CD4-positive, alpha-beta T cell (primary cell): ENCODE results near the gene APOC3. TPM values are rescaled to one million over a fixed set of nuclear protein-coding genes. Genes with fewer than 3 reads are reported as not detected.
A peak's percentile ranks its signal among the peaks of the same experiment; 100 is the strongest.

Source experiments
- ATAC-seq: fragments of 200-7000 bp; cut with Tn5 transposase; one replicate; pipeline ENCODE4 v1.10.0; 2022; ENCODE audit warnings: mild to moderate bottlenecking; ENCODE audit not compliant: poor library complexity
- CTCF ChIA-PET: fragments of 350-600 bp; sonication (Branson Sonifier 250); formaldehyde crosslinking; loops from one replicate; lab custom pipeline; 2021; ENCODE audit warnings: antibody characterized with exemption, inconsistent platforms; lab: Charles Lee
- POLR2A ChIA-PET: fragments of 350-600 bp; sonication (Branson Sonifier 250); formaldehyde crosslinking; loops from one replicate; lab custom pipeline; 2021; ENCODE audit warnings: antibody characterized with exemption, inconsistent platforms; lab: Charles Lee
- DNase-seq, 14 experiments: peaks; one replicate each; pipeline ENCODE4 v3.0.0-alpha.2; 2013 to 2020; ENCODE audit warnings: mixed read lengths in 2 of 14
- H3K27ac ChIP-seq, 2 donors: one replicate each; pipeline versions ENCODE4 v1.5.1 to v1.7.0; 2013; ENCODE audit warnings: low read length in 2 of 2, low read depth in 1 of 2, mild to moderate bottlenecking in 1 of 2
- H3K27me3 ChIP-seq, 2 experiments: 1 replicate in 1 of 2; 2 replicates in 1 of 2; pipeline versions ENCODE4 v1.6.1 to v1.7.0; 2013; ENCODE audit warnings: low read length in 2 of 2, control low read depth in 1 of 2, mild to moderate bottlenecking in 1 of 2, moderate library complexity in 1 of 2; ENCODE audit not compliant: insufficient read depth in 2 of 2, control insufficient read depth in 1 of 2
- H3K36me3 ChIP-seq: one replicate; pipeline ENCODE4 v1.6.1; 2013; ENCODE audit warnings: low read length, control low read depth; ENCODE audit not compliant: insufficient read depth
- H3K4me1 ChIP-seq: one replicate; pipeline ENCODE4 v1.6.1; 2013; ENCODE audit warnings: low read length, control low read depth; ENCODE audit not compliant: insufficient read depth
- H3K4me3 ChIP-seq: one replicate; pipeline ENCODE4 v1.5.1; 2013; ENCODE audit warnings: mild to moderate bottlenecking, low read length, moderate library complexity
- H3K9me3 ChIP-seq, 2 experiments: 1 replicate in 1 of 2; 2 replicates in 1 of 2; pipeline versions ENCODE4 v1.6.1 to v1.7.0; 2013; ENCODE audit warnings: low read length in 2 of 2, mild to moderate bottlenecking in 2 of 2, control low read depth in 1 of 2, moderate library complexity in 1 of 2; ENCODE audit not compliant: control insufficient read depth in 1 of 2, insufficient read depth in 1 of 2
- H3K27ac Mint-ChIP-seq: one replicate; pipeline ENCODE4 v1.8.0; 2020; ENCODE audit warnings: mixed read lengths
- H3K27me3 Mint-ChIP-seq: one replicate; pipeline ENCODE4 v1.8.0; 2021; ENCODE audit warnings: mixed read lengths
- H3K36me3 Mint-ChIP-seq: one replicate; pipeline ENCODE4 v1.8.0; 2021; ENCODE audit warnings: low read depth, mixed read lengths
- H3K4me1 Mint-ChIP-seq: one replicate; pipeline ENCODE4 v1.8.0; 2021; ENCODE audit warnings: low read depth, mixed read lengths
- H3K4me3 Mint-ChIP-seq: one replicate; pipeline ENCODE4 v1.8.0; 2020; ENCODE audit warnings: mild to moderate bottlenecking, mixed read lengths
- H3K9me3 Mint-ChIP-seq: one replicate; pipeline ENCODE4 v1.8.0; 2020; ENCODE audit warnings: mixed read lengths
- CTCF ChIP-seq: fragments of 200-600 bp; IDR thresholded peaks from one replicate; pipeline ENCODE4 v1.8.0; 2022; ENCODE audit warnings: antibody characterized with exemption, mild to moderate bottlenecking
- intact Hi-C, 2 experiments: fragments of 100-400 bp; cut with DNase I in 1 of 2; cut with micrococcal nuclease in 1 of 2; formaldehyde crosslinking; loops; one replicate each; pipeline versions ENCODE4 v1.15.1 to v1.9.0; 2023 to 2025; cut with DNase I, micrococcal nuclease
- total RNA-seq, 174 experiments: library from RNA in 2 of 174; stranded (reverse) in 2 of 174; gene quantifications; one replicate each; pipeline ENCODE4 v1.2.3 and lab custom pipeline; 2021 to 2026

APOC3 gene
- total RNA-seq, 2 experiments from 2014 or later, result not detected

DNA sequence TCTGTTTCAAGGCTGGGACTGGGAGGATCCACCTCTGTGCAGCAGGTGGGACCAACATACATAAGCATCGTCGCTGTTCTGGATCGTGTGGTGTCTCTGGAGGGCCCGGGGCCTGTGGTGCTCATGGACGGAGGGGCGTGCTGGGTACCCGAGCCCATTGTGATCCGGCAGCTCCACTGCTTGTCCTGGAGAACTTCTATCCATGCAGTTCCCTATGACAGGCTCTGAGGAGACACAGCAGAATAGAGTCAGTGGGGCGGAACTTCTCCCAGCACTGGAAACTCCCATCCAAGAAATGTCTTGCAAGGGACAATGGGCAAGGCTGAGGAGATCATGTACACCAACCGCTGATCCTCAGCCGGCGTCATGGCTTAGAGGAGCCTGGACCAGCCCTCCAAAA is 19.4 kb downstream of the APOC3 start:
- no peak overlapping the region for H3K4me3 ChIP-seq
- no peaks in the 10 kb centered on the region for H3K9me3 ChIP-seq
- Mint-ChIP-seq H3K4me3 (no peak overlapping the region), H3K9me3 (no peaks in the 10 kb centered on the region), H3K27ac (no peak overlapping the region), H3K36me3 (peaks cover 47% of the 10 kb centered on the region), H3K27me3 (no peaks in the 10 kb centered on the region), H3K4me1 (peaks cover 44% of the 10 kb centered on the region)
- H3K27me3 ChIP-seq, result no peaks in the 10 kb centered on the region
- no peak for ATAC-seq
- no peak for TF ChIP-seq CTCF
- H3K4me1 ChIP-seq, result peaks cover 41% of the 10 kb centered on the region
- POLR2A ChIA-PET, result interaction anchor here (7.0 kb wide), 1 partner anchor 13 kb away, joined by 76 read pairs; the partner anchor contains the start of gene APOA1
- intact Hi-C loops, result no loop called here
- no peak overlapping the region for H3K27ac ChIP-seq
- DNase-seq, result no peak
- H3K36me3 ChIP-seq, result peaks cover 43% of the 10 kb centered on the region
- CTCF ChIA-PET, result no interaction called here

- CTCF ChIA-PET, result interaction anchor here (1.0 kb wide), 1 partner anchor 58 kb away, joined by 3 read pairs; the partner anchor contains the start of gene APOA5
- ATAC-seq, result no peak
- Mint-ChIP-seq H3K4me3 (no peak overlapping the region), H3K36me3 (peaks cover 46% of the 10 kb centered on the region), H3K4me1 (peaks cover 48% of the 10 kb centered on the region), H3K9me3 (no peaks in the 10 kb centered on the region), H3K27me3 (no peaks in the 10 kb centered on the region), H3K27ac (peak overlapping the region; percentile 1)
- Histone ChIP-seq H3K9me3 (no peaks in the 10 kb centered on the region), H3K27ac (no peak overlapping the region), H3K36me3 (peaks cover 43% of the 10 kb centered on the region), H3K27me3 (no peaks in the 10 kb centered on the region), H3K4me1 (peaks cover 45% of the 10 kb centered on the region), H3K4me3 (no peak overlapping the region)
- no peak for DNase-seq
- no peak for TF ChIP-seq CTCF
- intact Hi-C loops, result no loop called here
- POLR2A ChIA-PET, result interaction anchor here (7.0 kb wide), 1 partner anchor 13 kb away, joined by 76 read pairs; the partner anchor contains the start of gene APOA1
Measured at GRCh38 chr11:116849486-116849885, 19.8 kb downstream of the APOC3 start.

DNA sequence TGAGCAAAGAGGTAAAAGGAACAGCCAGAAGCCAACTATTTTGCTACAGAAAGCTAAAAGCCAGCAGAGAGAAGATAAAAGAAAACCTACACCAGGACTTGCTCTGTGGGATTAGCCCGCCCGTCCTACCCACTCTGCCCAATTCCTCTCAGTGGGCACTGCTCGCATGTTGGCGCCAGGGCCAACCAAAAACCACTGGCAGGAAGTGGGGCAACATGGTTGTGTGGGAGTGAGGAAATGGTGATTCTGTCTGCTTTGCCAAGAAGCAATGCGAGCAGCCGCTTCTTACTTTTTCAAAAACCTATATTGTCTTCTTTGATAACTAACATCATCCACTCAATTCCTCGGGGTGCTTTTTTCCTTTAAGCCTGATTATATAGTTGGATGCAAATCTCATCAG is 21.9 kb downstream of the APOC3 start:
- Histone ChIP-seq H3K4me1 (peaks cover 66% of the 10 kb centered on the region), H3K36me3 (peaks cover 24% of the 10 kb centered on the region), H3K4me3 (peak overlapping the region; percentile 0), H3K9me3 (no peaks in the 10 kb centered on the region), H3K27me3 (no peaks in the 10 kb centered on the region), H3K27ac (peak overlapping the region; percentile 57 to 62)
- ATAC-seq, result peak; percentile 25
- CTCF ChIA-PET, result interaction anchor here (1.3 to 2.0 kb wide), 2 partner anchors 16 to 375 kb away, joined by 5 to 6 read pairs; no protein-coding TSS in a partner anchor
- Mint-ChIP-seq H3K27ac (peak overlapping the region; percentile 82), H3K36me3 (peaks cover 25% of the 10 kb centered on the region), H3K27me3 (no peaks in the 10 kb centered on the region), H3K4me1 (peaks cover 67% of the 10 kb centered on the region), H3K4me3 (peak overlapping the region; percentile 69), H3K9me3 (no peaks in the 10 kb centered on the region)
- intact Hi-C loops, result loop anchor here (2.0 to 10.0 kb wide), 4 partner anchors 15 to 73 kb away; partner anchors contain the start of genes APOA1 (in 1 of the 2), APOA5 (in 1 of the 2) and ZPR1 (in 1 of the 2)
- TF ChIP-seq CTCF, result no peak
- DNase-seq, result peak in 11 of 14 experiments; percentile 13 to 84 (median 48)
- POLR2A ChIA-PET, result interaction anchor here (1.0 to 7.0 kb wide), 9 partner anchors 14 to 327 kb away, joined by 3 to 76 read pairs (median 4); partner anchors contain the start of genes APOA1, APOA5, SIDT2 and SIK3
